22Rv1 (cell line): Measurements from ENCODE around the gene CAMKMT.

Experiments
- H3K27ac ChIP-seq: fragments of 450-650 bp; 2 replicates; pipeline ENCODE4 v1.5.1; 2017
- CTCF ChIP-seq: fragments of 450-650 bp; IDR thresholded peaks from 2 replicates; pipeline ENCODE4 v1.5.1; 2017; ENCODE audit warnings: mild to moderate bottlenecking
- ZFX ChIP-seq: fragments of 450-650 bp; IDR thresholded peaks from 2 replicates; pipeline ENCODE4 v1.6.1; 2017; ENCODE audit warnings: antibody characterized with exemption, borderline replicate concordance

The CAMKMT gene

GRCh38 chr2:44642123-44642857 lies 280.5 kb downstream of the CAMKMT start:
- H3K27ac ChIP-seq = no peak overlapping the region
- TF ChIP-seq ZFX = no peak
- TF ChIP-seq CTCF = no peak

GRCh38 chr2:44645937-44646336 lies 284.2 kb downstream of the CAMKMT start:
- H3K27ac ChIP-seq = no peak overlapping the region
- TF ChIP-seq ZFX (no peak), CTCF (no peak)

- no peak for TF ChIP-seq CTCF
- no peak for TF ChIP-seq ZFX
- no peak overlapping the region for H3K27ac ChIP-seq
Observed at GRCh38 chr2:44649381-44649780, 287.6 kb downstream of the CAMKMT start.

GRCh38 chr2:44650796-44651195 lies 289.0 kb downstream of the CAMKMT start:
- no peak overlapping the region for H3K27ac ChIP-seq
- TF ChIP-seq CTCF (no peak), ZFX (no peak)

GRCh38 chr2:44651974-44652373 lies 290.2 kb downstream of the CAMKMT start:
- no peak overlapping the region for H3K27ac ChIP-seq
- TF ChIP-seq ZFX (no peak), CTCF (no peak)

- no peak for TF ChIP-seq ZFX
- no peak for TF ChIP-seq CTCF
- no peak overlapping the region for H3K27ac ChIP-seq
Observed at GRCh38 chr2:44652701-44653100, 291.0 kb downstream of the CAMKMT start.

GRCh38 chr2:44655401-44655864 lies 293.7 kb downstream of the CAMKMT start:
- no peak overlapping the region for H3K27ac ChIP-seq
- no peak for TF ChIP-seq CTCF
- no peak for TF ChIP-seq ZFX
